Fibroblast of lung (primary cell): ENCODE measurements around the gene ZYG11B.

Experiments
- EZH2 ChIP-seq: IDR thresholded peaks from 2 replicates; pipeline ENCODE4 v1.5.1; 2012; ENCODE audit warnings: low read length, control low read depth, mild to moderate bottlenecking; ENCODE audit errors: missing control alignments
- TF ChIP-seq, protein P1 (sequence below), 2 donors: IDR thresholded peaks in 1 of 2; conservative IDR thresholded peaks in 1 of 2; 1 replicate in 1 of 2; 2 replicates in 1 of 2; pipeline ENCODE4 v1.5.1; 2011 to 2012; ENCODE audit warnings: low read length in 2 of 2, control low read depth in 1 of 2, inconsistent platforms in 1 of 2, low read depth in 1 of 2, mild to moderate bottlenecking in 1 of 2

DNA sequence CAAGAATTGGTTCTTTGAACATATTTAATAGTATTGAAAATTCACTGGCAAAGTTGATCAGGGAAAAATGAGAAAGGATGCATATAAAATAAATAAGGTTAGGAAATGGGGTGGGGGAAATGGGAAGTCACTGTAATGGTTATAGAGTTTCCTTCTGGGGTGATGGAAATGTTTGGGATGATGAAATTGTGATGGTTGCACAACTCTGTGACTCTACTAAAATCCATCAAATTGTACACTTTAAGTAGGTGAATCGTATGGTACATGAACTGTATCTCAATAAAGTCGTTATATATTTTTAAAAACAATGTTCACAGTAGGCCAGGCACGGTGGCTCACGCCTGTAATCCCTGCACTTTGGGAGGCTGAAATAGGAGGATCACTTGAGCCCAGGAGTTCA is 59.9 kb downstream of the ZYG11B start:
- TF ChIP-seq, protein P1, sequence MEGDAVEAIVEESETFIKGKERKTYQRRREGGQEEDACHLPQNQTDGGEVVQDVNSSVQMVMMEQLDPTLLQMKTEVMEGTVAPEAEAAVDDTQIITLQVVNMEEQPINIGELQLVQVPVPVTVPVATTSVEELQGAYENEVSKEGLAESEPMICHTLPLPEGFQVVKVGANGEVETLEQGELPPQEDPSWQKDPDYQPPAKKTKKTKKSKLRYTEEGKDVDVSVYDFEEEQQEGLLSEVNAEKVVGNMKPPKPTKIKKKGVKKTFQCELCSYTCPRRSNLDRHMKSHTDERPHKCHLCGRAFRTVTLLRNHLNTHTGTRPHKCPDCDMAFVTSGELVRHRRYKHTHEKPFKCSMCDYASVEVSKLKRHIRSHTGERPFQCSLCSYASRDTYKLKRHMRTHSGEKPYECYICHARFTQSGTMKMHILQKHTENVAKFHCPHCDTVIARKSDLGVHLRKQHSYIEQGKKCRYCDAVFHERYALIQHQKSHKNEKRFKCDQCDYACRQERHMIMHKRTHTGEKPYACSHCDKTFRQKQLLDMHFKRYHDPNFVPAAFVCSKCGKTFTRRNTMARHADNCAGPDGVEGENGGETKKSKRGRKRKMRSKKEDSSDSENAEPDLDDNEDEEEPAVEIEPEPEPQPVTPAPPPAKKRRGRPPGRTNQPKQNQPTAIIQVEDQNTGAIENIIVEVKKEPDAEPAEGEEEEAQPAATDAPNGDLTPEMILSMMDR (conservative IDR thresholded peaks at IDR 0.05 in 1 of 2, IDR thresholded peaks at IDR 0.05 in 1 of 2; ENCODE audit: low read depth in 1 of 2, low read length in 2 of 2), result no peak
- no peak for TF ChIP-seq EZH2
